SK-N-MC (cell line): ENCODE results near the gene NTN3.

ENCODE experiments used
- DNase-seq: peaks from one replicate; pipeline ENCODE4 v3.0.0-alpha.2; 2011; ENCODE audit warnings: low read depth, low spot score
- H3K27ac ChIP-seq: fragments of 200-600 bp; sonication (generic); 2 replicates; pipeline ENCODE4 v1.5.1; 2016; ENCODE audit warnings: mixed run types
- H3K36me3 ChIP-seq: fragments of 200-600 bp; sonication (generic); 2 replicates; pipeline ENCODE4 v1.6.1; 2017; ENCODE audit warnings: antibody characterized with exemption, low read length, mixed read lengths; ENCODE audit not compliant: insufficient read depth
- H3K4me3 ChIP-seq: fragments of 200-600 bp; sonication (generic); 2 replicates; pipeline ENCODE4 v1.5.1; 2016
- H3K9ac ChIP-seq: fragments of 200-600 bp; sonication (generic); 2 replicates; pipeline ENCODE4 v1.8.0; 2017; ENCODE audit warnings: mixed run types, mixed read lengths; ENCODE audit not compliant: insufficient read length
- H3K9me3 ChIP-seq: fragments of 200-600 bp; sonication (generic); 2 replicates; pipeline ENCODE4 v1.6.1; 2017; ENCODE audit warnings: low read depth, mild to moderate bottlenecking, antibody characterized with exemption, low read length, moderate library complexity, mixed read lengths
- EZH2 ChIP-seq: fragments of 200-600 bp; sonication (generic); IDR thresholded peaks from one replicate; pipeline ENCODE4 v1.6.1; 2017; ENCODE audit warnings: antibody characterized with exemption
- FOXP2 ChIP-seq: optimal IDR thresholded peaks from 2 replicates; pipeline ENCODE3; 2011; ENCODE audit warnings: mild to moderate bottlenecking, moderate library complexity; ENCODE audit not compliant: insufficient read depth; ENCODE audit errors: extremely low read length, control extremely low read depth
- POLR2AphosphoS5 ChIP-seq: IDR thresholded peaks from 2 replicates; pipeline ENCODE4 v1.6.1; 2012; ENCODE audit warnings: mild to moderate bottlenecking, low read depth, low read length, borderline replicate concordance

NTN3 gene

GRCh38 chr16:2460916-2461315, 10.2 kb upstream of the NTN3 start:
- Histone ChIP-seq H3K27ac (no peak overlapping the region), H3K4me3 (peak overlapping the region; percentile 83), H3K9me3 (no peaks in the 10 kb centered on the region), H3K36me3 (peaks cover 24% of the 10 kb centered on the region; the same call in 1 of the 2 replicates), H3K9ac (peak overlapping the region; percentile 82)
- TF ChIP-seq POLR2AphosphoS5 (no peak), FOXP2 (no peak), EZH2 (no peak)
- no peak for DNase-seq

- no peak overlapping the region for H3K9ac ChIP-seq
- DNase-seq, result no peak
- H3K36me3 ChIP-seq, result peaks cover 14% of the 10 kb centered on the region; the same call in 1 of the 2 replicates
Observed at GRCh38 chr16:2462031-2462866, 8.8 kb upstream of the NTN3 start.

GRCh38 chr16:2464333-2464732, 6.8 kb upstream of the NTN3 start:
- Histone ChIP-seq H3K9me3 (no peaks in the 10 kb centered on the region), H3K4me3 (no peak overlapping the region), H3K9ac (no peak overlapping the region), H3K36me3 (peaks cover 14% of the 10 kb centered on the region; the same call in 1 of the 2 replicates), H3K27ac (no peak overlapping the region)
- no peak for DNase-seq
- no peak for TF ChIP-seq EZH2
- TF ChIP-seq POLR2AphosphoS5, result no peak
- no peak for TF ChIP-seq FOXP2

More at GRCh38 chr16:2462031-2462866, 8.8 kb upstream of the NTN3 start:
- Histone ChIP-seq H3K9me3 (no peaks in the 10 kb centered on the region), H3K4me3 (no peak overlapping the region), H3K27ac (no peak overlapping the region)
- TF ChIP-seq POLR2AphosphoS5 (no peak), EZH2 (no peak), FOXP2 (no peak)

GRCh38 chr16:2465653-2466415, 5.3 kb upstream of the NTN3 start:
- TF ChIP-seq EZH2 (no peak), FOXP2 (no peak), POLR2AphosphoS5 (no peak)
- H3K4me3 ChIP-seq, result no peak overlapping the region
- no peak overlapping the region for H3K27ac ChIP-seq
- H3K36me3 ChIP-seq, result peaks cover 14% of the 10 kb centered on the region; the same call in 1 of the 2 replicates
- no peak for DNase-seq
- no peak overlapping the region for H3K9ac ChIP-seq
- H3K9me3 ChIP-seq, result no peaks in the 10 kb centered on the region

- DNase-seq, result no peak
- TF ChIP-seq EZH2 (no peak), FOXP2 (no peak), POLR2AphosphoS5 (0 out of 2 replicates have a peak, but pooled peaks have one; percentile 10)
Observed at GRCh38 chr16:2466667-2467527, 4.2 kb upstream of the NTN3 start.

GRCh38 chr16:2467528-2468232, 3.4 kb upstream of the NTN3 start:
- Histone ChIP-seq H3K36me3 (peaks cover 2% of the 10 kb centered on the region; the same call in 1 of the 2 replicates), H3K4me3 (peak overlapping the region; percentile 75), H3K27ac (peak overlapping the region; percentile 89), H3K9me3 (no peaks in the 10 kb centered on the region), H3K9ac (peak overlapping the region; percentile 78)
- no peak for DNase-seq
- TF ChIP-seq FOXP2 (no peak), POLR2AphosphoS5 (peak; percentile 40; the same call in 1 of the 2 replicates), EZH2 (no peak)

More at GRCh38 chr16:2466667-2467527, 4.2 kb upstream of the NTN3 start:
- no peak overlapping the region for H3K9ac ChIP-seq
- H3K9me3 ChIP-seq, result no peaks in the 10 kb centered on the region
- H3K27ac ChIP-seq, result peak overlapping the region; percentile 70; the same call in 1 of the 2 replicates
- no peak overlapping the region for H3K4me3 ChIP-seq
- peaks cover 8% of the 10 kb centered on the region; the same call in 1 of the 2 replicates for H3K36me3 ChIP-seq

- DNase-seq, result no peak
- peak overlapping the region; percentile 89 for H3K27ac ChIP-seq
Observed at GRCh38 chr16:2468233-2468724, 2.8 kb upstream of the NTN3 start.

More at GRCh38 chr16:2468233-2468724, 2.8 kb upstream of the NTN3 start:
- Histone ChIP-seq H3K4me3 (peak overlapping the region; percentile 75), H3K9me3 (no peaks in the 10 kb centered on the region), H3K36me3 (no peaks in the 10 kb centered on the region), H3K9ac (peak overlapping the region; percentile 78)
- TF ChIP-seq EZH2 (no peak), FOXP2 (no peak), POLR2AphosphoS5 (peak; percentile 31; the same call in 1 of the 2 replicates)
